Activated CD4-positive, alpha-beta T cell treated with anti-CD3 and anti-CD28 coated beads, Interleukin-2, amount 50 U/mL, for 4 hours (primary cell): ENCODE results near the gene SNX9.
"Not testable (repeated sequence)": the region's sequence is repeated elsewhere in the genome, so short reads cannot be mapped to it uniquely, and the experiment has no call there.

Source experiments
- DNase-seq, 2 experiments: peaks; one replicate each; pipeline ENCODE4 v3.0.0-alpha.2; 2020

The SNX9 gene

DNA sequence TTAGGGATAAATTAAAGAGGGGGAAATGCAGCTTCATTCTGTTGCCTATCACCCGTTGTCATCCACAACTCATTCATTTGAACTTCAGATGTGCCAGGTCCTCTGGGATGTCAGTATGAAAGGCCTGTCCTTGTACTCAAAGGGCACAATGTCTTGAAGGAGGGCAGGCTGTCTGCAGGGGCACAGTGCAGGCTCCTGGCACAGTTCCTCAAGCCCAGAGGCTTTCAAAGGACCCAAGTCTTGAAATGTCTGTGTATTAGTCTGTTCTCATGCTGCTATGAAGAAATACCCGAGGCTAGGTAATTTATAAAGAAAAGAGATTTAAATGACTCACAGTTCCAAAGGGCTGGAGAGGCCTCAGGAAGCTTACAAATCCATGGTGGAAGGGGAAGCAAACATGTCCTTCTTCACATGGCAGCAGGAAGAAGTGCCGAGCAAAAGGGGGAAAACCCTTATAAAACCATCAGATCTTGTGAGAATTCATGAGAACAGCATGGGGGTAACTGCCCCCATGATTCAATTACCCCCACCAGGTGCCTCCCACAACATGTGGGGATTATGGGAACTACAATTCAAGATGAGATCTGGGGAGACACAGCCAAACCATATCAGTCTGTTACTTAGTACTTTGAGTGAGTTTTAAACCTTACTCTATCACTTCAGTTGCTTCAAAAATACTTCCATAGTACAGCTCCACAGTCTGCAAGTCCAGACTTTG, 9.4 kb downstream of the SNX9 start:
- no peak for DNase-seq

GRCh38 chr6:157834549-157834948, 11.5 kb downstream of the SNX9 start:
- no peak for DNase-seq

DNA sequence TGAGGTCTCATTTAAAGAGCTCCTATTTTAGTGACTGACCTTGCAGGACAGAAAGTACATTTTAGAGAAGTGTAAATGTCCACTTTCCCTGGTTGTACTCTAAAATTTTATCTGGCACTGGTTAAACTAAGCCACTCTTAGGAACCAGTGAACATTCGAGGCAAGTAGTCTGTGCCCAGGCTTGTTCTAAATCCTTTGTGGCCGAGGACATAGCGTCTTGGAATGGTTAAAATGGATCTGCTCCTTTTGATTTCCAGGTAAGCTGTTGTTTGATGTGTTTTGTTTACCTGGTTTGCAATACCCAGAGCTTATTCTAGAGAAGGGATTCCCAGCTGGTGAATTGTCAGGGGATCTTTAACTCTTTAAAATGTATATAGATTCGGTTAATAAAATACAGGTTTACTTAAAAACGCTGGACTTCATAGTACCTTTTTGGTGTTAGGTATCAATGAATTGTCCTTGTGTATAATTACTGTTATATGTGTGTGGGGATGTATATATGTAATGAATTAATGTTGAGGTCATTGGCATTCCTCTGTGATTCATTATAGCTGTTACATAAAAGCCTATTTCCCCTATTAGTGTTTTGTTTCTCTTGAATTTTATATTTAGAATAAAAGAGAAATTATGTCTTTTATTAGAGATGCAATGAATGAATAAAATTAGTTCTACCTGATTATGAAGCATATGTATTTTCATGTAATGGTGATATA, 15.8 kb downstream of the SNX9 start:
- no peak for DNase-seq

- DNase-seq: no peak
These were observed 16.6 kb downstream of the SNX9 start for GRCh38 chr6:157839606-157840005.

DNA sequence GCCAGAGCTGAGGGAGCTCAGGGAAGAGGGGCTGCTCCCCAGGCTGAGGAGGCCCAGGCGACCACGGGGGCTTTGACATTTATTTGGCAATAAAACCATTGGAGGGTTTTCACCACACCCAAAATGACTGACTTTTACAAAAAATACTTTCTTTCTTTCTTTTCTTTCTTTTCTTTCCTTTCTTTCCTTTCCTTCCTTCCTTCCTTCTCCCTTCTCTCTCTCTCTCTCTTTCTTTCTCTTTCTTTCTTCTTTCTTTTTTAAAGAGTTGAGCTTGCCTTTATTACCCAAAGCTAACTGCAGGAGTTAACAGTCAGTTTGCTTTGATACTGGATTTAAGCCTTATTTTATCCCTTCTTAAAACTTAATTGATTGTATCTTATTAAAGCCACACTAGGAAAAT, 17.2 kb downstream of the SNX9 start:
- DNase-seq: no peak

- DNase-seq: no peak
These were observed 17.7 kb downstream of the SNX9 start for GRCh38 chr6:157840776-157841175.

DNA sequence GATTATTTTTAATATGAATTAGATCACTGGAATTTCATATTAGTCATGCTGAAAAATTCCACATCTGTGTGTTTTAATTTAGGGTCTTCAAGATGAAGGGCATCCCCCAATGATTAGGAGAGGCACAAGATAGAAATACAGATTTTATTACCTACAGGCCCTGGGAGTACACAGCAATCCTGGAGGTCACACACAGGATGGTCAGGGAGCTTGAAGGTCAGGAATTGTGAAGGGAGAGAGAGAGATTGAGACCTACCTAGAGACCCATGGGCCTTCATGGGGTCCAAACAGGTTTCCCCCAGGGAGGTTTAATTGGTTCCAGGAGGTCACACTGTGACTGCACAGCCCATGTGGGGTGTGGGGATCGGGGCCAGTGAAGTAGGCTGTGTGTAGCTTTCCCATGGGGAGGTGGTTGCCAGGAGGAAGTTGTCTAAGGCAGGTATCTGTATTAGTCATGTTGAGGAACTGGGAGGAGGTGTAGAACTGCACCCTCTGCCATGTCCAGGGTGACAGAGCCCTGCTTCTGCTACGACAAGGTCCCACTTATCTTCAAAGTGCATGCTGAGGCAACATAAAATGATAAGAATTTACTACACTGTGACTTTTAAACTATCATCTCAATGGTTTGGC, 18.3 kb downstream of the SNX9 start:
- no peak for DNase-seq

DNA sequence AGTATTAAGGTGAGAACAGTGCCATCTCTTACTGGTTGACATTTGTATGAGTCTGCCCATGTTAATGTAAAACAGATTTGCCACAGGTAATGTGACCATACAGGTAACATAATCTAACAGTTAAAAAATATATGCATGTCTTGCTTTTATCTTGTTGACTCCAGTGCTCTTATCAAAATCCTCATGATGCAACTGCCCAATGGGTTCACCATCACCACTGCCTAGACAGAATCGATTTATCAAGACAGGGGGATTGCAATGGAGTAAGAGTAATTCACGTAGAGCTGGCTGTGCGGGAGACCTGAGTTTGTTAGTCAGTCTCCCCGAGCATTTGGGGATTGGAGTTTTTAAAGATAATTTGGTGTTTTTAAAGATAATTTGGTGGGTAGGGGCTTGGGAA, 19.2 kb downstream of the SNX9 start:
- no peak for DNase-seq

GRCh38 chr6:157844196-157844595, 21.1 kb downstream of the SNX9 start:
- not testable (repeated sequence) for DNase-seq

- no peak for DNase-seq
These were observed 22.6 kb downstream of the SNX9 start for GRCh38 chr6:157845493-157846259.

- no peak for DNase-seq
These were observed 24.8 kb downstream of the SNX9 start for GRCh38 chr6:157847846-157848245.

- DNase-seq: no peak
These were observed 25.6 kb downstream of the SNX9 start for GRCh38 chr6:157848693-157849092.

GRCh38 chr6:157849288-157850017, 26.4 kb downstream of the SNX9 start:
- DNase-seq: no peak

DNA sequence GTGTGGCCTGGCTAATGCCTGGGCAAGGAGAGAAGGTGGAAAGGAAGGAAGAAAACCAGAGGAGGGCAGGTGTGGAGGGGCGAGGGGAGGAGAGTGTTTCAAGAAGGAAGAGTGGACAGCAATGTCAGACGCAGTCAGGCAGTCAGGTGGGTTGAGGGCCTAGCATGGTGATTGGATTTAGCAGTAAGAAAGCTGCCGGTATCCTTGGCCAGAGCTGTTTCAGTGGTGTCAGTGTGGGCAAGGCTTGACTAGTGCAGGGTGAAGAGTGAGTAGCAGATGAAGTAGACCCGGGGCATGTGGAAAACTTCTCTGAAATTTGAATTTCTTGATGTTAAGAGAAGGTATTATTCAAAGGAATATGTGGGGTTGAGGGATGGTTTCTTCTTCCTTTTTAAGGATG, 27.0 kb downstream of the SNX9 start:
- no peak for DNase-seq

DNA sequence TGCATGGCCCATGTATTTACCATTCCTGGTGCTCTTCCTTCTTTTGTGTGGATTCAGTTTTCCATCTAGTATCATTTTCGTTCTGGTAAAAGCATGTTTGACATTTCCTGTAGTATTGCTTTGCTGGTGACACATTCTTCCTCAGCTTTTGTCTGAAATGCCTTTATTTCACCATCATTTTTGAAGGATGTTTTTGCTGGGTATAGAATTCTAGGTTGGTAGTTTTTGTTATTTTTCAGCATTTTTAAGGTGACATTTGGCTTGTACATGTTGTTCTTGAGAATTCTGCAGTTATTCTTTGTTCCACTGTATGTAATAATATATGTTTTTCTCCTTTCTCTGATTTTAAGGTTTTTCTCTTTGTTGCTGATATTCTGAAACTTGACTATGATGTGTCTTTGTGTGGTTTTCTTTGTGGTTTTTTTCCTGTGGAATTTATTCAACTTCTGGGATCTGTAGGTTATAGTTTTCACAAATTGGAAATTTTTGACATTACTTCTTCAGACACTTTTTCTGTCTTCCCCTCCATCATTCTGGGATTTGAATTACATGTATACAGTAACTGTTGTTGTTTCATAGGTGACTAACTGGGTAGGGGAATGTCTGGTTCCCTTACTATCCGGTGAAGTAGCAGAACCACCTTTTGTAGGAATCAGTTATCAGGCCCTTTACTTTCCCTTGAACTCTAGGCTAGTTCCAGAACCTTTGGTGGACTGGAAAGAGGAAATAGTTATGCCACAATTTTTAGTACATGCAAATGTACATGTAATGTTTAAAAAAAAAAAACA, 30.2 kb downstream of the SNX9 start:
- DNase-seq: no peak

DNA sequence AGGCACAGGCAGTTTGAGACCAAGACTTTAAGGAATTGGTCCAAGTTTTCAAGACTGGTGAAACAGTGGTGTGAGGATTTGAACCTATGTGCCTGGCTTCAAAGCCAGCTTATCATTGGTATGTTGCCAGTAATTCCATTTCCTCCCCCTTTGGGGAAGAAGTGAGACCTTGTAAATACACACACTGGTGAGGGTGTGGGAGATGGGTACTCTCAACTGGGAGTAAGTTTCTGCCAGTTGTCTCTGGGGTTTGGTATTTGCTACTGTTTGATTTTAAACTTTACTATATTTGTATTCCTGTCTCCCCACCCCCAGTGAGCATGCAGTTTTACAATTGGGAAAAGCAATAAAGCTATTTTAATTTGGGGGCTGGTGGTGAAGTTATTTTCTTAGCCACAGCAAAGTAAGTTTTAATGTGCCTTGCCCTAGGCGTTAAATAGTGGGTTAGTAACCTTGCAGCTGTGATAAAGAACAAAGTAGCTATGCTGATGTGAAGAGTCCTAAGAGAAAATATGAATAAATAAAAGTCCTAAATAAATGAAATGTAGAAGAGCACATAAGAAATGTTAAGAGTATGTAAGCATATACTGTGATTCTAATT, 31.0 kb downstream of the SNX9 start:
- no peak for DNase-seq

DNA sequence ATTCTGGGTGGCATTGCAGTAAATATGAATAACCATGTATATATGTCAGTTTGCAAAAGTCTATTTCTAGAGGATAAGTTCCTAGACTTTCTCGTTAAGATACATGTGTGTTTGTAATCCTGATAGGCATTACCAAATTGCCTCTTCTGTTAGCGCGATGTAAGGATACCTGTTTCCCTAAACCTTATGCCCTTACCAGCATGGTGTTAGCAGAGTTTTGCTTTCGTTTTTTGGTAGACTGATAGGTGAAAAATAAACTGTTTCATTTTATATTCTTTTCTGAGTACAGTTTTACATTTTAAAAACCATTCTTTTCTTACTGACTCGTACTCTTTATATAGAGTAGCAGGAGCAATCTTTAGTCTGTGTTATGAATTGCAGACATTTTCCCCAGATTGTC, 32.3 kb downstream of the SNX9 start:
- DNase-seq: no peak

DNA sequence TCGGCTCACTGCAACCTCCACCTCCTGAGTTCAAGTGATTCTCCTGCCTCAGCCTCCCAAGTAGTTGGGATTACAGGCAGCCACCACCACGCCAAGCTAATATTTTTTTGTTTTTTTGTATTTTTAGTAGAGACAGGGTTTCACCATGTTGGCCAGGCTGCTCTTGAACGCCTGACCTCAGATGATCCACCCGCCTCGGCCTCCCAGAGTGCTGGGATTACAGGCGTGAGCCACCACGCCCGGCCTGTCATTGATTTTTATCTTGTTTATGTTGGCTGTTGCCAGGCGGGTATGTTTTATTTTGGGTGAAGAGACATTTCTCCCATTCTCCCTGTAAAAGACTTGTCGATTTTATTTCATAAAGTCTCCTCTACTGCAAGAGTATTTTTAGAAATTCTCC, 32.8 kb downstream of the SNX9 start:
- not testable (repeated sequence) for DNase-seq

- DNase-seq: not testable (repeated sequence)
These were observed 35.6 kb downstream of the SNX9 start for GRCh38 chr6:157858664-157859063.

DNA sequence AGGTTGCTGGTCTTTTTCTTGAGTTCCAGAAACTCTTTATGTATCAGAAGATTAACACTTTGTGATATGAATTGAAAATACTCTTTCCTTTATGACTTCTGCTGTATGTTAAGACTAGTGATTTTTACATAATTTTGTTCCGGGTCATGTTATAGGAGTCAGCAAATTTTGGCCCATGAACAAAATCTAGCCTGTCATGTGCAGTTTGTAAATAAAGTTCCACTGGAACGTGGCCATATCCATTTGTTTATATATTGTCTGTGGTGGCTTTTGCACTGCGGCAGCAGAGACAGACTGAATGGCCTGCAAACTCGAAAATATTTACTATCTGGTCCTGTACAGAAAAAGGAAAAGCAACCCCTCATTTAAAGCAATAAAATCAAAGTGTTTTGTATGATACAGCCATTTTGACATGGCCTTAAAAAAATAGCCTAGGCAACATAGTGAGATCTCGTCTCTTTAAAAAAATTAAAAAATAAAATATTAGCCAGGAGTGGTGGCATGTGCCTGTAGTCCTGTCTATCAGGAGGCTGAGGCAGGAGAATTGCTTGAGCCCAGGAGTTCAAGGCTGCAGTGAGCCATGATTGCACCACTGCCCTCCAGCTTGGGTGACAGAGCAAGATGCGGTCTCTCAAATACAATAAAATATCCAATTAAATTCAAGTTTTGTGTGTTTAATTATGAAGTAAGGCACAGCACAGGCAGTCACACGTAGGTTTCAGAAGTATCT, 36.9 kb downstream of the SNX9 start:
- no peak for DNase-seq

DNA sequence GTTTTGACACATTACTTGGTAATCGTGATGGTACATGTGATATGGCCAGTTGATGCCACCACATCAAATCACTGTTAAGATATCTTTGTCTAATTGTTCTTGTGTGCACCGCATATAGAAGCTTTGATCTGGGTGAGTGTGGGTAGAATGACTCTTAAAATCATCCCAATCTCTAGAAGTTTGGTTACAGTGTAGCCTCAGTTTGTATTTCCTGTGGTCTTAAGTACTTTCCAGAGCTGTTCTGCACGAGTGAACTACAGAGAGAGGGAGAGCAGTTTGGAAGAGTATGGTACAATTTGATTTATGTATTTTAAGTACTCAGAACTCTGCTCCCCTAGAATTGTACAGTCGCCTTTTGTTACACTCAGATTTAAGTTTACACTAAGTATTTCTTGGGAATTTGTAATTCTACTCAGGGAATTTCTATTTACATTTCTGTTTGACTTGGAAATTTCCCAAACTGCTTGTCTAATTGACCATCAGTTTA, 37.5 kb downstream of the SNX9 start:
- DNase-seq: no peak
